HepG2 (cell line): ENCODE data around the gene BANK1. TPM values are rescaled to one million over a fixed set of nuclear protein-coding genes. Genes with fewer than 3 reads are reported as not detected.

ENCODE experiments used
- AKAP8 ChIP-seq: sonication (generic); formaldehyde crosslinking; IDR thresholded peaks from 2 replicates; pipeline ENCODE4 v1.5.1; 2020; ENCODE audit warnings: mild to moderate bottlenecking, missing genetic modification reagents
- NFKB2 ChIP-seq: sonication (generic); formaldehyde crosslinking; IDR thresholded peaks from 2 replicates; pipeline ENCODE4 v1.4.0; 2020; ENCODE audit warnings: missing genetic modification reagents, borderline replicate concordance
- SP5 ChIP-seq: IDR thresholded peaks from 2 replicates; pipeline ENCODE4 v1.6.1; 2016; ENCODE audit warnings: low read depth, borderline replicate concordance
- ZFP1 ChIP-seq: IDR thresholded peaks from 2 replicates; pipeline ENCODE4 v1.6.1; 2016
- ZFX ChIP-seq: sonication (generic); formaldehyde crosslinking; IDR thresholded peaks from 2 replicates; pipeline ENCODE4 v1.4.0; 2020; ENCODE audit warnings: mild to moderate bottlenecking, low read depth, missing genetic modification reagents, moderate library complexity
- ZKSCAN8 ChIP-seq: IDR thresholded peaks from 2 replicates; pipeline ENCODE4 v1.6.1; 2016; ENCODE audit warnings: borderline replicate concordance, missing genetic modification reagents, missing compliant biosample characterization
- ZNF546 ChIP-seq: sonication (generic); formaldehyde crosslinking; conservative IDR thresholded peaks from 2 replicates; pipeline ENCODE4 v1.8.1; 2023; ENCODE audit warnings: mild to moderate bottlenecking, missing genetic modification reagents
- ZNF615 ChIP-seq: sonication (generic); formaldehyde crosslinking; IDR thresholded peaks from 2 replicates; pipeline ENCODE4 v1.5.0; 2020; ENCODE audit warnings: mild to moderate bottlenecking, missing genetic modification reagents, borderline replicate concordance
- ZNF670 ChIP-seq: sonication (generic); formaldehyde crosslinking; IDR thresholded peaks from 2 replicates; pipeline ENCODE4 v1.8.0; 2022; ENCODE audit warnings: mild to moderate bottlenecking, missing genetic modification reagents, borderline replicate concordance
- ZSCAN12 ChIP-seq: sonication (generic); formaldehyde crosslinking; IDR thresholded peaks from 2 replicates; pipeline ENCODE4 v1.9.0; 2021; ENCODE audit warnings: mild to moderate bottlenecking, missing genetic modification reagents
- polyA plus RNA-seq, 8 experiments: library from polyadenylated mRNA; depleted of rRNA in 3 of 8; stranded (reverse) in 7 of 8; unstranded in 1 of 8; fragments of >200 nt; fragmentation: Illumina TruSeq in 4 of 8; extraction: Trizol in 4 of 8; gene quantifications; 2 replicates each; pipeline versions ENCODE4 v1.2.1 to v1.2.3, GENCODE V29; 2011 to 2016; ENCODE audit warnings: low read depth in 4 of 8, missing spikeins in 1 of 8, mixed read lengths in 1 of 8; ENCODE audit not compliant: insufficient read depth in 1 of 8
- total RNA-seq, 5 experiments: library from RNA; depleted of rRNA; stranded (reverse); fragments of >200 nt; fragmentation: Illumina TruSeq; extraction: Trizol; gene quantifications; 2 replicates each; pipeline ENCODE4 v1.2.3, GENCODE V29; 2016; ENCODE audit warnings: low read depth in 1 of 5
- TF ChIP-seq, protein P1 (sequence below): sonication (generic); formaldehyde crosslinking; IDR thresholded peaks from one replicate; pipeline ENCODE4 v1.5.1; 2020; ENCODE audit warnings: mild to moderate bottlenecking, missing genetic modification reagents; ENCODE audit errors: not compliant biosample characterization
- TF ChIP-seq, protein P2 (sequence below): sonication (generic); formaldehyde crosslinking; IDR thresholded peaks from 2 replicates; pipeline ENCODE4 v1.8.1; 2023; ENCODE audit warnings: mild to moderate bottlenecking, inconsistent platforms, moderate library complexity, missing genetic modification reagents, borderline replicate concordance
- TF ChIP-seq, protein P3 (sequence below): sonication (generic); formaldehyde crosslinking; IDR thresholded peaks from 2 replicates; pipeline ENCODE4 v1.4.0; 2020; ENCODE audit warnings: missing genetic modification reagents
- TF ChIP-seq, protein P4 (sequence below): sonication (generic); formaldehyde crosslinking; IDR thresholded peaks from 2 replicates; pipeline ENCODE4 v1.4.0; 2020; ENCODE audit warnings: missing genetic modification reagents

BANK1 gene
- total and polyA plus RNA-seq, 2 of the 13 experiments (the other 11 are each of a cell fraction or from before 2014, with no cell fraction given) = 0.15 TPM; not detected in 1

DNA sequence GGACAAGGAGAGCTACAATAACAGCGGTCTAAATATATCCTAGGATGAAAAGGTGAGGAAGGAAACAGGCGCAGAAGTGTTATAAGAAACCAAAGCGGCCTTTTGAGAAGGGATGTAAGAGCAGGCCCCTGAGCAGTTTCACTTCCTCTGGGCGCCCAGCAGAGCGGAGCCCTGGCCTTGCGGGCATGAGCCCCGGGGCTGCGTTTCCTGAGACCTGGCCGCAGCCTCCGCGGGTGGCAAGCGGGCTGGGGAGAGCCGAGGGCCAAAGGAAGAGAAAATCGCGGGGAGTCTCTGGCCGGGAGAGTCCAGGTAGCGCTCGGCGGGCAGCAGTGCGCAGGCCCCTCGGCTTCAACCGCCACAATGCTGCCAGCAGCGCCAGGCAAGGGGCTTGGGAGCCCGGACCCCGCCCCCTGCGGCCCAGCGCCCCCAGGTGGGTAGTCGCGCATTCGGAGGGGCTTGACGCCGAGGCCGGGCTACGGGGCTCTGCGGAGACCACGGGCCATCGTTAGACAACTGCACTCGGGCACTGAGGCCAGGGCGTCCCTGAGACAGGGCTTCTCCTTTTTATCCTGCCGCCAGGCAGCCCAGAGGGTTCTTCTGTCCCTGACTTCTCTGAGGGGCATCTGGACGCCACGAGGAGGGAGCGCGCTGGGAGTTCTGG, at the start of gene BANK1 (continued):
- TF ChIP-seq ZNF670 (CRISPR knock-in tag) = no peak
- TF ChIP-seq, protein P1, sequence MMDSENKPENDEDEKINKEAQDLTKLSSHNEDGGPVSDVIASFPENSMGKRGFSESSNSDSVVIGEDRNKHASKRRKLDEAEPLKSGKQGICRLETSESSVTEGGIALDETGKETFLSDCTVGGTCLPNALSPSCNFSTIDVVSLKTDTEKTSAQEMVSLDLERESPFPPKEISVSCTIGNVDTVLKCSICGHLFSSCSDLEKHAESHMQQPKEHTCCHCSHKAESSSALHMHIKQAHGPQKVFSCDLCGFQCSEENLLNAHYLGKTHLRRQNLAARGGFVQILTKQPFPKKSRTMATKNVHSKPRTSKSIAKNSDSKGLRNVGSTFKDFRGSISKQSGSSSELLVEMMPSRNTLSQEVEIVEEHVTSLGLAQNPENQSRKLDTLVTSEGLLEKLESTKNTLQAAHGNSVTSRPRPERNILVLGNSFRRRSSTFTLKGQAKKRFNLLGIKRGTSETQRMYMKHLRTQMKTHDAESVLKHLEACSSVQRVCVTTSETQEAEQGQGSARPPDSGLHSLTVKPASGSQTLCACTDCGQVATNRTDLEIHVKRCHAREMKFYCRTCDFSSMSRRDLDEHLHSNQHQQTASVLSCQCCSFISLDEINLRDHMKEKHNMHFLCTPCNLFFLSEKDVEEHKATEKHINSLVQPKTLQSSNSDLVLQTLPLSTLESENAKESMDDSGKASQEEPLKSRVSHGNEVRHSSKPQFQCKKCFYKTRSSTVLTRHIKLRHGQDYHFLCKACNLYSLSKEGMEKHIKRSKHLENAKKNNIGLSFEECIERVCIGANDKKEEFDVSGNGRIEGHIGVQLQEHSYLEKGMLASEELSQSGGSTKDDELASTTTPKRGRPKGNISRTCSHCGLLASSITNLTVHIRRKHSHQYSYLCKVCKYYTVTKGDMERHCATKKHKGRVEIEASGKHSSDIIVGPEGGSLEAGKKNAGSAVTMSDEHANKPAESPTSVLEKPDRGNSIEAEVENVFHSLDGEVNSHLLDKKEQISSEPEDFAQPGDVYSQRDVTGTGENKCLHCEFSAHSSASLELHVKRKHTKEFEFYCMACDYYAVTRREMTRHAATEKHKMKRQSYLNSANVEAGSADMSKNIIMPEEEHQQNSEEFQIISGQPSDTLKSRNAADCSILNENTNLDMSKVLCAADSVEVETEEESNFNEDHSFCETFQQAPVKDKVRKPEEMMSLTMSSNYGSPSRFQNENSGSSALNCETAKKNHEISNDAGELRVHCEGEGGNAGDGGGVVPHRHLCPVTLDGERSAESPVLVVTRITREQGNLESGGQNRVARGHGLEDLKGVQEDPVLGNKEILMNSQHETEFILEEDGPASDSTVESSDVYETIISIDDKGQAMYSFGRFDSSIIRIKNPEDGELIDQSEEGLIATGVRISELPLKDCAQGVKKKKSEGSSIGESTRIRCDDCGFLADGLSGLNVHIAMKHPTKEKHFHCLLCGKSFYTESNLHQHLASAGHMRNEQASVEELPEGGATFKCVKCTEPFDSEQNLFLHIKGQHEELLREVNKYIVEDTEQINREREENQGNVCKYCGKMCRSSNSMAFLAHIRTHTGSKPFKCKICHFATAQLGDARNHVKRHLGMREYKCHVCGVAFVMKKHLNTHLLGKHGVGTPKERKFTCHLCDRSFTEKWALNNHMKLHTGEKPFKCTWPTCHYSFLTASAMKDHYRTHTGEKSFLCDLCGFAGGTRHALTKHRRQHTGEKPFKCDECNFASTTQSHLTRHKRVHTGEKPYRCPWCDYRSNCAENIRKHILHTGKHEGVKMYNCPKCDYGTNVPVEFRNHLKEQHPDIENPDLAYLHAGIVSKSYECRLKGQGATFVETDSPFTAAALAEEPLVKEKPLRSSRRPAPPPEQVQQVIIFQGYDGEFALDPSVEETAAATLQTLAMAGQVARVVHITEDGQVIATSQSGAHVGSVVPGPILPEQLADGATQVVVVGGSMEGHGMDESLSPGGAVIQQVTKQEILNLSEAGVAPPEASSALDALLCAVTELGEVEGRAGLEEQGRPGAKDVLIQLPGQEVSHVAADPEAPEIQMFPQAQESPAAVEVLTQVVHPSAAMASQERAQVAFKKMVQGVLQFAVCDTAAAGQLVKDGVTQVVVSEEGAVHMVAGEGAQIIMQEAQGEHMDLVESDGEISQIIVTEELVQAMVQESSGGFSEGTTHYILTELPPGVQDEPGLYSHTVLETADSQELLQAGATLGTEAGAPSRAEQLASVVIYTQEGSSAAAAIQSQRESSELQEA = peak; percentile 62
- TF ChIP-seq AKAP8 (CRISPR knock-in tag) = no peak
- TF ChIP-seq ZKSCAN8 (CRISPR knock-in tag) = no peak
- TF ChIP-seq ZFX (CRISPR knock-in tag) = peak; percentile 70
- 0 out of 2 replicates have a peak, but pooled peaks have one; percentile 1 for TF ChIP-seq ZNF546 (CRISPR knock-in tag)
- TF ChIP-seq, protein P2, sequence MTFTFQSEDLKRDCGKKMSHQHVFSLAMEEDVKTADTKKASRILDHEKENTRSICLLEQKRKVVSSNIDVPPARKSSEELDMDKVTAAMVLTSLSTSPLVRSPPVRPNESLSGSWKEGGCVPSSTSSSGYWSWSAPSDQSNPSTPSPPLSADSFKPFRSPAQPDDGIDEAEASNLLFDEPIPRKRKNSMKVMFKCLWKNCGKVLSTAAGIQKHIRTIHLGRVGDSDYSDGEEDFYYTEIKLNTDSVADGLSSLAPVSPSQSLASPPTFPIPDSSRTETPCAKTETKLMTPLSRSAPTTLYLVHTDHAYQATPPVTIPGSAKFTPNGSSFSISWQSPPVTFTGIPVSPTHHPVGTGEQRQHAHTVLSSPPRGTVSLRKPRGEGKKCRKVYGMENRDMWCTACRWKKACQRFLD (CRISPR knock-in tag) = no peak
- no peak for TF ChIP-seq ZSCAN12 (CRISPR knock-in tag)
- 0 out of 2 replicates have a peak, but pooled peaks have one; percentile 21 for TF ChIP-seq SP5
- 0 out of 2 replicates have a peak, but pooled peaks have one; percentile 47 for TF ChIP-seq NFKB2
- TF ChIP-seq, protein P3, sequence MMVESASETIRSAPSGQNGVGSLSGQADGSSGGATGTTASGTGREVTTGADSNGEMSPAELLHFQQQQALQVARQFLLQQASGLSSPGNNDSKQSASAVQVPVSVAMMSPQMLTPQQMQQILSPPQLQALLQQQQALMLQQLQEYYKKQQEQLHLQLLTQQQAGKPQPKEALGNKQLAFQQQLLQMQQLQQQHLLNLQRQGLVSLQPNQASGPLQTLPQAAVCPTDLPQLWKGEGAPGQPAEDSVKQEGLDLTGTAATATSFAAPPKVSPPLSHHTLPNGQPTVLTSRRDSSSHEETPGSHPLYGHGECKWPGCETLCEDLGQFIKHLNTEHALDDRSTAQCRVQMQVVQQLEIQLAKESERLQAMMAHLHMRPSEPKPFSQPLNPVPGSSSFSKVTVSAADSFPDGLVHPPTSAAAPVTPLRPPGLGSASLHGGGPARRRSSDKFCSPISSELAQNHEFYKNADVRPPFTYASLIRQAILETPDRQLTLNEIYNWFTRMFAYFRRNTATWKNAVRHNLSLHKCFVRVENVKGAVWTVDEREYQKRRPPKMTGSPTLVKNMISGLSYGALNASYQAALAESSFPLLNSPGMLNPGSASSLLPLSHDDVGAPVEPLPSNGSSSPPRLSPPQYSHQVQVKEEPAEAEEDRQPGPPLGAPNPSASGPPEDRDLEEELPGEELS (CRISPR knock-in tag) = no peak
- TF ChIP-seq ZFP1 (CRISPR knock-in tag) = no peak
- TF ChIP-seq, protein P4, sequence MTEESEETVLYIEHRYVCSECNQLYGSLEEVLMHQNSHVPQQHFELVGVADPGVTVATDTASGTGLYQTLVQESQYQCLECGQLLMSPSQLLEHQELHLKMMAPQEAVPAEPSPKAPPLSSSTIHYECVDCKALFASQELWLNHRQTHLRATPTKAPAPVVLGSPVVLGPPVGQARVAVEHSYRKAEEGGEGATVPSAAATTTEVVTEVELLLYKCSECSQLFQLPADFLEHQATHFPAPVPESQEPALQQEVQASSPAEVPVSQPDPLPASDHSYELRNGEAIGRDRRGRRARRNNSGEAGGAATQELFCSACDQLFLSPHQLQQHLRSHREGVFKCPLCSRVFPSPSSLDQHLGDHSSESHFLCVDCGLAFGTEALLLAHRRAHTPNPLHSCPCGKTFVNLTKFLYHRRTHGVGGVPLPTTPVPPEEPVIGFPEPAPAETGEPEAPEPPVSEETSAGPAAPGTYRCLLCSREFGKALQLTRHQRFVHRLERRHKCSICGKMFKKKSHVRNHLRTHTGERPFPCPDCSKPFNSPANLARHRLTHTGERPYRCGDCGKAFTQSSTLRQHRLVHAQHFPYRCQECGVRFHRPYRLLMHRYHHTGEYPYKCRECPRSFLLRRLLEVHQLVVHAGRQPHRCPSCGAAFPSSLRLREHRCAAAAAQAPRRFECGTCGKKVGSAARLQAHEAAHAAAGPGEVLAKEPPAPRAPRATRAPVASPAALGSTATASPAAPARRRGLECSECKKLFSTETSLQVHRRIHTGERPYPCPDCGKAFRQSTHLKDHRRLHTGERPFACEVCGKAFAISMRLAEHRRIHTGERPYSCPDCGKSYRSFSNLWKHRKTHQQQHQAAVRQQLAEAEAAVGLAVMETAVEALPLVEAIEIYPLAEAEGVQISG (CRISPR knock-in tag) = peak; percentile 38; the same call in 1 of the 2 replicates
- TF ChIP-seq ZNF615 (CRISPR knock-in tag) = no peak
